NB4 (cell line): ENCODE results near the gene LAMB3.

ENCODE experiments used
- POLR2A ChIP-seq: IDR thresholded peaks from 2 replicates; pipeline ENCODE4 v1.6.1; 2011; ENCODE audit warnings: mild to moderate bottlenecking; ENCODE audit not compliant: insufficient read length; ENCODE audit errors: extremely low read depth
- TF ChIP-seq, protein P1 (sequence below): IDR thresholded peaks from one replicate; pipeline ENCODE4 v1.5.1; 2012; ENCODE audit warnings: low read depth, low read length
- TF ChIP-seq, protein P2 (sequence below): IDR thresholded peaks from 2 replicates; pipeline ENCODE4 v1.6.1; 2011; ENCODE audit warnings: low read depth, low read length

DNA sequence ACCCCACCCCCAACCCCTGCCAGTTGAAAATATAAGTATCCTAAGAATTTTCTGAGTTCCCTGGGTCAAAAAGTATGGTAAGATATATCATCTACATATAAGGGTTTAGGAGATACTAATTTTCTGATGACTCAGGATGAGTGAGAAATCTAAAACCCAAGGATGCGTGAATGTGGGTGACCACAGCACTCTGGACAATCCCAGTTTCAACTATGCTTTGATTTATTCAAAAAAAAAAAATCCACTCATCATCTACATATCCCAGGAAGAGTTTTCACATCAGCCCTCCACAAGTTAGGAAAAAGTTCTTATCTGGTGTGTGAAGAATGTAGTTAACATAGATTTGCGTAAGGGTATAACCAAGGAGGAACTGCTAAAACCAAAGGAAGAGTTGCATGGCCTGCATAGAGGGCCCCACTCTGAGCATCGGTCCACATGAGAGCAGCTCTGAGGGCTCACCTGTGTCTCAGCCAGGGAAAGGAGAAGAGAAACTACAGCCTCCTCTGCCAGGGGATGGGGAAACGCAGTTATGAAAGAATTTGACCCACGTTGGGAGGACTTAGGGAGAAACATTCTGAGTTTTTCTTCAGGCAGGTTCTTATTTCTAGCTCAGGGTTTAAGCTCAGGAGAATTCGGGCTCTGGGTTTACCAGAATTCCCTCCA, 18.8 kb downstream of the LAMB3 start:
- TF ChIP-seq, protein P1, sequence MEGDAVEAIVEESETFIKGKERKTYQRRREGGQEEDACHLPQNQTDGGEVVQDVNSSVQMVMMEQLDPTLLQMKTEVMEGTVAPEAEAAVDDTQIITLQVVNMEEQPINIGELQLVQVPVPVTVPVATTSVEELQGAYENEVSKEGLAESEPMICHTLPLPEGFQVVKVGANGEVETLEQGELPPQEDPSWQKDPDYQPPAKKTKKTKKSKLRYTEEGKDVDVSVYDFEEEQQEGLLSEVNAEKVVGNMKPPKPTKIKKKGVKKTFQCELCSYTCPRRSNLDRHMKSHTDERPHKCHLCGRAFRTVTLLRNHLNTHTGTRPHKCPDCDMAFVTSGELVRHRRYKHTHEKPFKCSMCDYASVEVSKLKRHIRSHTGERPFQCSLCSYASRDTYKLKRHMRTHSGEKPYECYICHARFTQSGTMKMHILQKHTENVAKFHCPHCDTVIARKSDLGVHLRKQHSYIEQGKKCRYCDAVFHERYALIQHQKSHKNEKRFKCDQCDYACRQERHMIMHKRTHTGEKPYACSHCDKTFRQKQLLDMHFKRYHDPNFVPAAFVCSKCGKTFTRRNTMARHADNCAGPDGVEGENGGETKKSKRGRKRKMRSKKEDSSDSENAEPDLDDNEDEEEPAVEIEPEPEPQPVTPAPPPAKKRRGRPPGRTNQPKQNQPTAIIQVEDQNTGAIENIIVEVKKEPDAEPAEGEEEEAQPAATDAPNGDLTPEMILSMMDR, result no peak
- TF ChIP-seq, protein P2, sequence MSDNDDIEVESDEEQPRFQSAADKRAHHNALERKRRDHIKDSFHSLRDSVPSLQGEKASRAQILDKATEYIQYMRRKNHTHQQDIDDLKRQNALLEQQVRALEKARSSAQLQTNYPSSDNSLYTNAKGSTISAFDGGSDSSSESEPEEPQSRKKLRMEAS, result no peak
- TF ChIP-seq POLR2A, result no peak
